ENCODE measurements around the gene KIAA1191. TPM values are rescaled to one million over a fixed set of nuclear protein-coding genes. Genes with fewer than 3 reads are reported as not detected.

KIAA1191 gene
- total and polyA plus RNA-seq, 9 of the 15 experiments (the other 6 are each of a cell fraction or from before 2014, with no cell fraction given): 31.0 to 80.2 (median 45.7) TPM

DNA sequence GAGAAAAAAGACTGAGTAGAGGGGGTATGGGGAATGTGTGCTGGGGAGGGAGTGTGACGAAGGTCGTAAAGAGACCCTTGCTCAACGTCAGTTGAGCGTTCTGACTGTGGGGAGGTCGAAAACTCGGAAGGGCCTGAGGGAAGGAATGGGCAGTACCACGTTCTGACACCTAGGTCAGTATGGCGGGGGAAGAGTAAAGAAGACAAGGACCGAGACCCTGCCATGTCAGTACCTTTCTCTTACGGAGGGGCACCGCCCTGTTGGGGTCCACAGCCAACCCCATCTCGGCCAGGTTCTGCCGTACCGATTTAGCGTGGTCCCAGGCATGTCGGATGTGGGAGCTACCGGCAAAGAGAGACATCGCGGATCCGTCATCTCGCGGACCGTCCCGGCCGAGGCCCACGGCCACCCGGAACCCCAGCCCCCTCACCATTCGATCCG is 26.5 kb upstream of the KIAA1191 start (continued):
- TF ChIP-seq RBBP5 (IDR thresholded peaks at IDR 0.05; ENCODE audit: borderline replicate concordance, insufficient read depth, low read length, poor library complexity, severe bottlenecking) (peak; percentile 65), MAFG (tag; conservative IDR thresholded peaks at IDR 0.05) (no peak), EP300 (IDR thresholded peaks at IDR 0.05; ENCODE audit: low read length) (no peak), ZNF766 (CRISPR knock-in tag; conservative IDR thresholded peaks at IDR 0.05) (no peak), TAF9B (IDR thresholded peaks at IDR 0.05; ENCODE audit: partially characterized antibody) (no peak), CREM (IDR thresholded peaks at IDR 0.05; ENCODE audit: low read depth) (0 out of 2 replicates have a peak, but pooled peaks have one; percentile 35)
- TF ChIP-seq, protein P1, sequence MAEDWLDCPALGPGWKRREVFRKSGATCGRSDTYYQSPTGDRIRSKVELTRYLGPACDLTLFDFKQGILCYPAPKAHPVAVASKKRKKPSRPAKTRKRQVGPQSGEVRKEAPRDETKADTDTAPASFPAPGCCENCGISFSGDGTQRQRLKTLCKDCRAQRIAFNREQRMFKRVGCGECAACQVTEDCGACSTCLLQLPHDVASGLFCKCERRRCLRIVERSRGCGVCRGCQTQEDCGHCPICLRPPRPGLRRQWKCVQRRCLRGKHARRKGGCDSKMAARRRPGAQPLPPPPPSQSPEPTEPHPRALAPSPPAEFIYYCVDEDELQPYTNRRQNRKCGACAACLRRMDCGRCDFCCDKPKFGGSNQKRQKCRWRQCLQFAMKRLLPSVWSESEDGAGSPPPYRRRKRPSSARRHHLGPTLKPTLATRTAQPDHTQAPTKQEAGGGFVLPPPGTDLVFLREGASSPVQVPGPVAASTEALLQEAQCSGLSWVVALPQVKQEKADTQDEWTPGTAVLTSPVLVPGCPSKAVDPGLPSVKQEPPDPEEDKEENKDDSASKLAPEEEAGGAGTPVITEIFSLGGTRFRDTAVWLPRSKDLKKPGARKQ (CRISPR knock-in tag; IDR thresholded peaks at IDR 0.05): no peak
- TF ChIP-seq, protein P2, sequence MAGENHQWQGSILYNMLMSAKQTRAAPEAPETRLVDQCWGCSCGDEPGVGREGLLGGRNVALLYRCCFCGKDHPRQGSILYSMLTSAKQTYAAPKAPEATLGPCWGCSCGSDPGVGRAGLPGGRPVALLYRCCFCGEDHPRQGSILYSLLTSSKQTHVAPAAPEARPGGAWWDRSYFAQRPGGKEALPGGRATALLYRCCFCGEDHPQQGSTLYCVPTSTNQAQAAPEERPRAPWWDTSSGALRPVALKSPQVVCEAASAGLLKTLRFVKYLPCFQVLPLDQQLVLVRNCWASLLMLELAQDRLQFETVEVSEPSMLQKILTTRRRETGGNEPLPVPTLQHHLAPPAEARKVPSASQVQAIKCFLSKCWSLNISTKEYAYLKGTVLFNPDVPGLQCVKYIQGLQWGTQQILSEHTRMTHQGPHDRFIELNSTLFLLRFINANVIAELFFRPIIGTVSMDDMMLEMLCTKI (IDR thresholded peaks at IDR 0.05; ENCODE audit: partially characterized antibody): no peak
- TF ChIP-seq, protein P3, sequence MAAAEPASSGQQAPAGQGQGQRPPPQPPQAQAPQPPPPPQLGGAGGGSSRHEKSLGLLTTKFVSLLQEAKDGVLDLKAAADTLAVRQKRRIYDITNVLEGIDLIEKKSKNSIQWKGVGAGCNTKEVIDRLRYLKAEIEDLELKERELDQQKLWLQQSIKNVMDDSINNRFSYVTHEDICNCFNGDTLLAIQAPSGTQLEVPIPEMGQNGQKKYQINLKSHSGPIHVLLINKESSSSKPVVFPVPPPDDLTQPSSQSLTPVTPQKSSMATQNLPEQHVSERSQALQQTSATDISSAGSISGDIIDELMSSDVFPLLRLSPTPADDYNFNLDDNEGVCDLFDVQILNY (CRISPR knock-in tag; IDR thresholded peaks at IDR 0.05): peak; percentile 79
- TF ChIP-seq, protein P4, sequence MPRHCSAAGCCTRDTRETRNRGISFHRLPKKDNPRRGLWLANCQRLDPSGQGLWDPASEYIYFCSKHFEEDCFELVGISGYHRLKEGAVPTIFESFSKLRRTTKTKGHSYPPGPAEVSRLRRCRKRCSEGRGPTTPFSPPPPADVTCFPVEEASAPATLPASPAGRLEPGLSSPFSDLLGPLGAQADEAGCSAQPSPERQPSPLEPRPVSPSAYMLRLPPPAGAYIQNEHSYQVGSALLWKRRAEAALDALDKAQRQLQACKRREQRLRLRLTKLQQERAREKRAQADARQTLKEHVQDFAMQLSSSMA (CRISPR knock-in tag; IDR thresholded peaks at IDR 0.05): no peak
